HS-27A (cell line): ENCODE results near the gene CRACR2B.
A peak's percentile ranks its signal among the peaks of the same experiment; 100 is the strongest.

Experiments used
- DNase-seq: peaks from one replicate; pipeline ENCODE4 v3.0.0-alpha.2; 2012; ENCODE audit warnings: low read depth, missing footprints

The CRACR2B gene

DNA sequence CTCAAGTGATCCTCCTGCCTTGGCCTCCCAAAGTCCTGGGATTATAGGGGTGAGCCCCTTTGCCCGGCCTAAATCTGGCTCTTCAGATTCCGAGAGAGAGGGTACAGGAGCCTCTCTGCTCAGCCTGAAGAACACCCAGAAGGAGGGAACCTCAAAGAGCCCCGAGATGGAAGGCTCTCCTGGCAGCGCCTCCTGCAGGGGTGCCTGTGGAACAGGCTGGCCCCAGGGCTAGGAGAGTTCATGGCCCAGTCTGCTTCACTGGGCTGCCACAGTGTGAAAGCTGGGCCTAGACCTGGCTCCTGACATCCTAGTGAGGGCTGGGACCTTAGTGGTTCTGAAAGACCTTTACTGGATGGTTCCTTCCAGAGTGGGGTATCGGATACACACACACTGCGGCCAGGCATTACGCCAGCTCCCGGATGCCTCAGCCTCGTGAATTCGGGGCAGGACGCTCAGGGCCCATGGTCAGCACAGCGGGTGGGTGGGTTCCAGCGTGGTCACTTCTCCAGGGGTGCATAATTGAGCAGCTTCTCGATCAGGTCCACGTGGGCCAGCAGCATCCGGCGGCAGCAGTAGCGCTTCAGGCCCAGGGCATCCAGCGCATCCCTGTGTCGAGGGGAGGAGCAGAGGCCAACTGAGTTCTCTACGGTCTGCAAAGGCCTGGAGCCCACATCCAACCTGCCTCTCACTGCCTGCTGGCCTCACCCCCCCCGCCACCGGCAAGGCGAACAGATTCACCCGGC, 12.3 kb downstream of the CRACR2B start:
- no peak for DNase-seq

DNA sequence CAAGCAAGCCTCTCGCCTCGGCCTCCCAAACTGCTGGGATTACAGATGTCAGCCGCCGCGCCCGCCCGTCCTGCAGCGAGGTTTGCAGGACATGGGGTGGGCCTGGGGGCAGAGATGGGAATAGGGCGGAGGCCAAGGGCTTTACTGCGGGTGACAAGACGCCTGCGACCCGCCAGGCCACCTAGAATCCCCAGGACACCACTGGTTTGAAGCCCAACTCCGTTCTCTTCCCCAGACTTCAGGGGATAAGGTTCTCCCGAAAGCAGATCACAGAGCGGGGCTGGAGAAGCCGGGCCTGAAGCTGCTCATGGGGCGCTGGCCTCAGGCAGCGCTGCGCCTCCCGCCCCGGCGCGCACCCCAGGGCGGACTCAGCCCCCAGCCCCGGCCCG, 14.3 kb downstream of the CRACR2B start:
- no peak for DNase-seq

DNA sequence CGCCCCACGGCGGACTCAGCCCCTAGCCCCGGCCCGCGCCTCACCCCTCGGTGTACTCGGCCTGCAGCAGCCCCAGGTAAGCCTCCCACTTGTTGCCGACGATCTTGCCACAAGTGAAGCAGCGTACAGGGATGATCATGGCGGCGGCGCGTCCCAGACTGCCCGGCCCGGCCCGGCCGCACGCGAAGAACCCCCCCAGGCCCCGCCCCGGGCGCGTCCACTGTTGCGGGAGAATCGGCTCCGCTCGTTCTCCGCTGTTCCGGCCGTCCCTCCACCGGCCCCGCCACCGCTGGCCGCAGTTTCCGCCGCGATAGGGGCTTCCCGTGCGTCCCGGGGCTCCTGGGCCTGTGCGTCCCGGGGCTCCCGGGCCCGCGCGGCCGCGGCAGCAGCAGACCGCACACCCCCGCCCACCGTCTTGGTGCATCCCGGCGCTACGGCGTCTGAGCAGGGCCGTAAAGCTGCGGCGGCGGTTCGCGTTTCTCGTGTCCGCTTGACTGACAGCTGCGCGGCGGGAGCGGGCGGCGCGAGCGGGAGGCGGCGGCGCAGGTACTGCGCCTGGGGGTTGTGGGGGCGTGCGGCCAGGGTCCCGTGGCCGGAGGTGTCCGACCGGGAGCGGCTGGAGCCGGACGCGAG, 14.8 kb downstream of the CRACR2B start, which contains the start of the genes POLR2L and TSPAN4:
TSS of gene POLR2L (minus strand) at position 160 of the 633 bp plus-strand sequence. CDS start at position 139, 21 bp downstream.
TSS of gene TSPAN4 (plus strand) at position 483 of the 633 bp plus-strand sequence. CDS start 7,453 bp downstream, outside the sequence.
- no peak for DNase-seq

DNA sequence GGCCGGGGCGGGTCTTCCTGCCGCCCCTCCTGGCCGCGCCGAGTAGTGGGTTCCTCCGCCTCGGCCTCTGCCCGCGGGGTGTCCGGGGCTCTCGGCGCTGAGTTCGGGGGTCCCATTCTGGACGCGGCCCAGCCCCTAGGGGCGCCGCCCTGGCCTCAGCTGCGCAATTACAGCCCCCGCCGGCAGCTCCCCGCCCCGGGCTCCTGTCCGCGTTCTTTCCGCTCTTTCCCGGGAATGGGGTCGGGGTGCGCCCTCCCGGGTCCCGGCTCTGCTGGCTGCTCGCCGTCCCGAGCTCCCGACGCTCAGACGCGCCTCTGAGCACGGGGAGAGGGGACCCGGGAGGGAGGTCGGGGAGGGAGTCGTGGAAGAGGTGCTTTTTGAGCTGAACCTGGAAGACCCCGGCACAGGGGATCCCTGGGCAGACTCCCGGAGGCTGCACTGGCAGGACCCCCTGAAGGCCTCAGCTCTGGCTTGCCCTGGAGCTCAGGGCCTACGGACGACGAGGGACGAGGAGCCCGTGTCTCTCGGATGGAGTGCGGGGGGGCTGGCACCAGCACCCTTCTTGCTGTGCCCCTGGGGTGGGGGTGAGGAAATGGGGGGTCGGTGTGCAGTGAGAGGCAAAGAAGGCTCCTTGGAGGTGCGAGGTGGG, 15.5 kb downstream of the CRACR2B start:
- DNase-seq = no peak

DNA sequence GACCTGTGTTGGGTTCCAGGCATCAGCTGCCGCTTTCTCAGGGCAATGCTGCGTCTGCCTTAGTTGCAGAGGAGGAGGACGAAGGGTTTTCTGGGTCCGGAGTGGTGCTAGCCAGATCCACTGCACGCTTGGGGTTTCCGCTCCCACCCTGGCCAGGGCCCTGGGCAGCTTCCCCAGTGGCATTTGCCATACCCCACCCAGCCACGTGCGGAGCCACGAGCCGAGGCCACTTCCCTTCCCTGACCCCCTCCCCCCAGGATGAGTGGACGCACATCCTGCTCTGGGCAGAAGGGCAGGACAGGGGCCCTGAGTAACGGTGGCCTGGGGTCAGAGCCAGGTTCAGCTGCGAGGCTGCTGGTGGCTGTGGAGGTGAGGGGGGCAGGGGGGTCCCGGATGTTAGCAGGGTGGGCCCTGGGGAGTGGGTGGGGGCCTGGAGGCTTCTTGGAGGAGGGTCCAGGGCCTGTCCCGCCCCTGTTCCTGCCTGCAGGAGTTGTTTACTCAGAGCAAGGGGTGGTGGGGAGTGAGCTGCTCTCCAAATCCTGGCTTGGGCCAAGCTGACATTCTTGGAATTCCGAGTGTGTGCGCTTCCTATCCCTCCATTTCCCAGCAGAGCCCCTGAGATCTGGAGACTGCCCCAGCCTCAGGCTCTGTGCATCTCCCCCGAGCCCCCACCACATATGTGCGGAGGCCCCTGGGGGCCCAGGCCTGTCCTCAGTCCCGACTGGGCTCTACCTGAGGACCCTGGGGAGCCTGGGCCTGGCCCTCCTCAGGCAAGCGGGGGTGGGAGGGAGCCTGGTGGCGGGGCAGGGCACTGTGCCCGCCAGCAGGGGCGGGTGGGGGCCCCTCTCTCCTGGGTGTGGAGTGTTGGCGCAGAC, 16.3 kb downstream of the CRACR2B start:
- peak; percentile 94 for DNase-seq

DNA sequence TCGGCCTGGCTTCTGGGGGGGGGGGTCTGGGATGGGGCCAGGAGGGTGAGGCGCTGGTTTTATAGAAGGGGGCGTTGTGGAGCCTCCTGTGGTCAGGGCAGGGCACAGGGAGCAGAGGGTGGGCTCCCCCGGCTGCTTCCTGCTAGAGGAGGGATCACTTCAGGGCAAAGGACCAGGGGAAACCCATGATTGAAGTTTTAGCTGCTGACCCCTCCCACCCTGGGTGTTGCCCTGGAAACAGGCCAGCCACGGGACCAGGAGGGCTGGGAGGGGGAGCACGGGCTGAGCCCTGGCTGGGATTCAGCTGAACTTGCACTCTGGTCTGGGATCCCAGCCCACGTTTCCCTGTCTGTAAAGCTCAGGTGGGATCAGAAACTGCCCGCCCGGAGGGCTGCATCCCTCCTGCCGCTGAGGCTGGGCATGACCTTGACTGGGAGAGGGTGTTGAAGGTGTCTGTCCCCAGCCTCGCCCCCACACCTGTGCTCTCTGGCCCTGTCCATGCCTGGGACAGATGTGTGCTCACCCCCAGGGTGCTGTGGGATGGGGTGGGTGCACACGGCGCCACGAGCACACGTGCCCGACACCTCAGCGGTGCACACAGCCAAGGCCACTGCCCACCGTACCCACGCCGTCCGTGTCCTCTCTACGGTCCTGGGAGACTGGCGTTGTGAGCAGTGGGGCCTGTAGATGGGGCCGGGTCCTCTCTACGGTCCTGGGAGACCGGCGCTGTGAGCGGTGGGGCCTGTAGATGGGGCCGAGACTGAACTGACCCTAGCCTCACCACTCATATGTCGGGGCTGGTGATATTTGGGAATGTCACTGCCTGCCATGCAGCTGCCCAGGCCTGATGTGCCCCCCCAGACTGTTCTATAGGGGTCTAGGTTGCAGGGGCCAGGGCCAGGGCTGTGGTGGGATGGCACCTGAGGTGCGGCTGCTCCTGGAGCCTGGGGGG, 17.2 kb downstream of the CRACR2B start:
- DNase-seq = peak; percentile 76

DNA sequence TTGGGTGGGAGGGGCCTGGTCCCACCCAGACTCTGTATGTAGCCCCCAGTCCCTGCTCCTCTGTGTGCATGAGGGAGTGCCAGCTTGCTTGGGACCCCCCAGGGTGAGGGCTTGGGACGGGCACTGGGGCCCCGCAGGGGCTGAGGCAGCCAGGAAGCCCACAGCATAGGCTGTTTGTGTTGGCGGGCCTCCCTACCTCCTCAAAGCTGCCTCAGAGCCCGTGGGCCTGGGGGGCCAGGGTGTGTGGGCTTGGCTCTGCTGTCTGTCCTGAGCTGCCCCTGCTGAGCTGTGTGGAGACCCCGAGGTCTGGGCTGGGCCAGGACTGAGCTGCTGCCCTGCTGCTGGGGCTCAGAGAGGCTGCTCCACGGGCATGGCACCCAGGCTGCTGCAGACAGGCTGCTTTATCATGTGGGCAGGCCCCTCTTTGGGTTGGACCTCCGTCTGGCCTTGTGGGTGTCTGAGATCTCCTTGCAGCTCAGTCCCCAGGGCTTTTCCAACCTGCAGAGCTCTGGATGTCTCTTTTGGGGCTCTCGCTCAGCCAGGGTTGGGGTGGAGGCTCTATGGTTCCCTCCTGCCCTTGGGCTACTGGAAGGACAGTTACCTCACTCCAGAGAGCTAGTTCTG, 18.3 kb downstream of the CRACR2B start:
- no peak for DNase-seq

DNA sequence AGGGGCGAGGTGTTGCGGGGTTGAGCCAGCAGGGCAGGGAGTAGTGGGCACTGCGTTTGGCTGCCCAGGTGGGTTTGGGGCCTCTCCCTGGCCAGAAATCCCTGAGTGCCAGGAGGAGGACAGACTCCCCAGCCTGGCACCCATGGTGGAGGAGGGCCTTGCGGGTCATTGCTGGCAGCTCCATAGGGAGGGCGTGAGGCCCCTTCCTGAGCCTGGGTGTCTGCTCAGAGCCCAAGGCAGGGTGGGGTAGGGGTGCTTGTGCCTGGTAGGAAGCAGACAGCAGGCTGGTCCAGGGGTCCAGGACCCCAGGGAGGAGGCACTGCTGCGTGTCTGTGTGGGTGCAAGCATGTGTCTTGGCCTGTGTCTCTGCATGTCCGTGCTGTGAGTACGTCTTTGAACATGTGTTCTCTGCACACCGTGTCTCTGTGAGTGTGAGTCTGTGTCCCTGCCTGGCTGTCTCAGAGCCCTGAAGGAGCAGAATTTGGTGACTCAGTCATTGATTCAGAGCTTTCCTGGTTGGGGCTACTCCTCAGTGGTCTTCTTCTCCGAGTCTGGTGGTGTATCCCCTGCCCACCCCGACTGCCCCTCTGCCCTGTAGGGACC, 18.9 kb downstream of the CRACR2B start:
- no peak for DNase-seq

DNA sequence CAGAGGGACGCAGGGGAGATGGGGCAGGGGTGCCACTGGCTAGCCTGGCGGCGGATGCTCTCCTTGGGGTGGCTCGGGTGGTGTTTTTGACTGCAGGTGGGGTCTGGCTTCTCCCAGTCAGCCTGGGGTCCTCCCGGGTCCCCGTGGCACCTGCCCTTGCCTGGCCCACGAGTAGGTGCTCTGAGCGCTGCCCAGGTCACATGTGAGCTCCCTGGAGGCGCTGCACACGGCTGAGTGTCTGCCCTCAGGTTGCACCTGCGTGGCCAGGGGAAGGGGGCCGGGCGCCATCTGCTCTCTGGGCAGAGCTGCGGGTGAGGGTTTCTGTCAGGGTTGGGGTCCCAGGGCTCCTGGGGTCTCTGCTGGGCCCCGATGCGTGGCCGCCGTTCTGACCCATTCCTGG, 20.2 kb downstream of the CRACR2B start:
- no peak for DNase-seq

DNA sequence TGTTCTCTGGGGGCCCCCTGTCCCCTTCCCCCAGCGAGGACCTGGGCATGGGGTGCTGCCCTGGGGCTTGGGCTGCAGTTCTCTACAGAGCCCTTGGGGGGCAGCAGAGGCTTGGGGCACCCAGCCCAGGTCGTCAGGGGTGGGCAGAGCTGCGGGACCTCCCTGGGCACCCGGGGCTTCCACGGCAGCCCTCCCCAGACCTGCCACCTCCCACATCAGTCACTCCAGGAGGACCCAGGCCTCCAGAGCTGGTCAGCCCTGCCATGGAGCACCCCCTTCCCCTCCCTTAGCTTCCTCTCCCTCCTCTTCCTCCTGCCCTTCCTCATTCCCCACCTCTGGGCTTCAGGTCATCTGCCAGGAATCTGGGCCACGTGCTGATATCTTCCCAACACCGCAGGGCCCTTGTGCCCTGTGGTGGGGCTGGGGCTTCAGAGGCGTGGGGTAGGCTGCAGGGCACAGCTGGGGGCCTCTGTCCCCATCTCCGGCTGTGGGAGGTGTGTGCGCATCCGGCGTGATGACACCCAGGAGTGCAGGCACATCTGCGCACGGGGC, 20.7 kb downstream of the CRACR2B start:
- DNase-seq = no peak

DNA sequence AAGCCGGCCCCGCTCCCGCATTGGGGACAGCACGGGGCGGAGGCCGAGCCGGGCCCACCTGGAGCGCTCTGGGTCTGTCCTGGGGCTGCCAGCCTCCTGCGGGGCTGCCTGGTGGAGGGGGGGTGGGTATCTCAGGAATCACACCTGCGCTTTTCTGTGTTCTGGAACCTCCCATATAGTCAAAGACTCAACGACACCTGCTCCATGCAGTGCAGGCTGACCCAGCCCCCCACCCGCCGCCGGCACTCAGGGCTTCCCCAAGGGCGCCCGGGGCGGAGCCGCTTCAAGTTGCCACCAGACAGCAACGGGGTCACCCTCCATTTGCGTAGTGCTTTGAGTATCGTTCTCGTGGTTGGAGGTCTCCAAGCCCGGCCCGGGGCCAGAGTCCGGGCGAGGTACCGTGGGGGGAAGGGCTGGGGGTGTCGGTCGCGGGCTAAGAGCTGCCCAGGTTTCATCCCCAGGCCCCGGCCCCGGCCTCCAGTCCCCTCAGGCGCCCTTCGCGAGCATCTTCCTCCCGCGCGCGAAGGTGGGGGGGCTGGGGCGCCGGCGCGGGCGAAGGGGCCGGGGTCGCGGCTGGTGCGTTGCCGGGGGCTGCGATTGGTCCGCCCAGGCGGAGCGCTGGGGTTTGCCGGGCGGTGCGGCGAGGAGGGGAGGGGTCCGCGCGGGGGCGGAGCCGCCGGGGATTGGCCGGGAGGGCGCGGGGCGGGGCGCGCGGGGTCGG, 21.5 kb downstream of the CRACR2B start:
- DNase-seq = no peak

DNA sequence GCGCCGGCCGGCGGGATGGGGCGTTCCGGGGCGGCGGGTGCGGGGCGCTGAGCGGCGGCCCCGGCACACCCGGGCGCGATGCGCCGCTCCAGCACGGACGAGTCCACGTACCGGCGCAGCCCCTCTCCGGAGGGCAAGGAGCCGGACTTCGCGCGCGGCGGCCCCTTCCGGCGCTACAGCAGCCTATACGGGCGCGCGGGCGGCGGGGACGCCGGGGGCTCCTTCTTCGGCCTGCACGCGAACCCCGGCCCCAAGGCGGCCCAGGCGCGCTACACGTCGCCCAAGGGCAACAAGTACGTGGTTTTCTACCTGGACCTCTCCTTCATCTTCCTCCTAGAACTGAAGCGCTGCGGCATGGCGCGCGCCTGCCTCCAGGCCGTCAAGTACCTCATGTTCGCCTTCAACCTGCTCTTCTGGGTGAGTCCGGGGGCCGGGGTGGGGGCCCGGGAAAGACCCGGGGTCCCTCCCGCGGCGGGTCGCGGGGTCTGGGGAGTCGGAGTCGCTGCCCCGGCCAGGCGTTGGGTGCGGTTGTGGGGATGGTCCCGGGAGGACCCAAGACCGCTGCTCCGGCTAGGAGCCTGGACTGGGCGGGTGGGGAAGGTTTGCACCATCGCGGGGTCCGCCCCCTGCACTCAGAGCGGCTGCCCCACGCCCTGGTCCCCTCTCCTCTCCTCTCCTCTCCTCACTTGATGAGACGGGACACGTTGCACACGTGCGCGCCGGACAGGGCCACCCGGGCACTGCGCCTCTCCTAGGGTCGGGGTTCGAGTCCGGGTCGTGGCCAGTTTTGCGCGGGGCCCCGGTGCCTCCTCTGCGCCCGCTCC, 22.4 kb downstream of the CRACR2B start:
- DNase-seq = no peak

DNA sequence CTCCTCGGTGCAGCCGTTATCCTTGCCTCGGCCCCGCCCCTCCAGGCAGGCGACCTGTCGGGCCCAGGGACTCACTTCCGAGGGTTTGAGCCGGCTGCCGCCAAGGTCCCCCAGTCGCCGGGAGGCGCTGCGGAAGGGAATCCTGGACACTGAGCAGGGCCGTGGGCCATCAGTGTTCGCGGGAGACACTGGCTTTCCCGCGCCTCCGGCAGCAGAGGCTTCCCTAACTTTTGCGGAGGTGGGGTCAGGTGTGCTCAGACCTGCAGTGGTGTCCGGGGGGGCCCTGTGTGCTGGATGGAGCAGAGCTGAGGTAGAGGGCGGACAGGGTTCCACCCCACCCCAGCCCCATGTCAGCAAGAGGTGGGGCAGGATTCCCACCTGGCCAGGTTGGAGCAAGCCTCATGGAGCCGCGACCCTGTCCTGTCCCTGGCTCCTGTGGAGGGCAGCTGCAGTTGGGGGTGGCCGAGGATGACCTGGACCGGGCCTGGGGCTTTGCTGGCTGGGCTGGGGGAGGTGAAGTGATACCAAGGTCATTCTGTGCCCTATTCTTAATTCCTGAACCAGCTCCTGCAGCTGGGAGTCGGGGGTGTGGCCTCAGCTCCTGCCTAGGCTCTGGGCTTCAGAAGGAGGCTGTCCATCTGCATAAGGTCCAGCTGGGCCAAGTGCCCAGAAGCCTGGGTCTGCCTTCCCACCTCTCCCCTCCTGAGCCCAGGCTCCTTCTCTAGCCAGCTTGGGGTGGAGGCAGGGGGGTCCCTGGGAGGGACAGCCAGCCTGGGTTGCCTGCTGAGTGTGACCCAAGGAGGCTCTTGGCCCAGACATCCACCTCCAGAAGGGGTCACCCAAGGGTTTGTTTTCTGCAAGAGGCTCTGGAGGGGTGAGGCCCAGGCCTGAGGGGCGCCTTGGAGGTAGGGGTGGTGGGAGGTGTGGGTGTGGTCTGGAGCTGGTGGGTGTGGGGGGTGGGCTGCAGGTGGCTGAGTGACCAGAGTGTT, 23.4 kb downstream of the CRACR2B start:
- DNase-seq = no peak

DNA sequence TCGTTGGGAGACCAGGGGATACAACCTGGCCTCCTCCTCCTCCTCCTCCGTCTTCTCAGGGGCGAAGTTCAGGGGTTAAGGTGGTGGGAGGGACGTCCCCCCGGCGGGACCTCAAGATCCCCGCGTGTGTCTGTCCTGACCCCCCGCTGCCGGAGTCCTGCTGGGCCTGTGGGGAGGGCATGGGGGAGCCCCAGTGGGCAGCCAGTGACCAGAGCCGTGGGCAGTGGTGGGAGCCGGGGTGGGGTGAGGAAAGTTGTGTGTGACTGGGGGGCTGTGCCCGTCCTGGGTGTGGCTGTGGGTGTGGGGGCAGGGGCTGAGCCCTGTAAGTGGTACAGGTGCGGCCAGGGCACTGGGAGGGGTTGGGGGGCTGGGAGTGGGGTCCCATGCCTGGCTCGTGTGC, 25.0 kb downstream of the CRACR2B start:
- no peak for DNase-seq

DNA sequence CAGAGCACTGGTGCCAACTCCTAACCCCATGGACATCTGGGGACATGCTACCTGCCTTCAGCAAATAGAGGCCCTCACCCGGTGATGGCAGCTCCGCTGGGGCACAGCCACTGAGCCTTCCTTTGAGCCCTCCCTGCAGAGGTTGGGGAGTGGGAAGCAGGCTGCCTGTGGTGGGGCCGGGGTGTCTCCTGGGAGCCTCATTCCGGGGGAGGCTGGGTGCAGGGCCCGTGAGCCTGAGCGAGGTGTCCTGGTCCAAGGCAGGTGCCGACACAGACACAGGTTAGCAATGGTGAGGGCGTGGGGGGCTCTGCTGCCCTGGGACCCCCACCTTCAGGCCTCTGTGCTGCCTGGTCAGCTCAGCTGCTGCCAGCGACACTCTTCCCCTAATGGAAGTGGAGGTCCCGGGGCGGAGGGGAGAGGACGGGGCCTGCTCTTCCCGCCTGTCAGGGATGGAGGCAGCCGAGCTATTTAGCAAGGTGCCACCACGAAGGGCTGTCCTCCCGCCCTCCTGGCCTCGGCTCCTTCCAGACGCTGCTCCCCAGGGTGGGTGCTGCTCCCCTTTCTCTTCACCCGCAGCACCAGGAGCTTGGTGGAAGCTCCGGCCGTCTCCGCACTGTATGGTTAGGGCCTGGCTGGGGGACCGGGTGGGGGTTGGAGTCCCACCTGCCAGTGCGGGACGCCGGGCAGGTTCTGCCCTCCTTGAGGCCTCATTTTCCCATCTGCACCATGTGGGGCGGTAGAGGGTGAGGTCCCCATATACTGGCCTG, 26.1 kb downstream of the CRACR2B start:
- no peak for DNase-seq
